MM.1S (cell line): ENCODE results near the gene CDH1.

Experiments used
- EZH2 ChIP-seq: fragments of 300-600 bp; sonication (generic); optimal IDR thresholded peaks from 2 replicates; pipeline ENCODE3; 2017; ENCODE audit warnings: low read depth, mild to moderate bottlenecking, antibody characterized with exemption, low read length, mixed read lengths
- EZH2phosphoT487 ChIP-seq: fragments of 300-600 bp; sonication (generic); IDR thresholded peaks from 2 replicates; pipeline ENCODE4 v1.6.1; 2018; ENCODE audit warnings: antibody characterized with exemption, low read length
- TF ChIP-seq, protein P1 (sequence below): fragments of 300-600 bp; sonication (generic); IDR thresholded peaks from 2 replicates; pipeline ENCODE4 v1.5.1; 2016; ENCODE audit warnings: antibody characterized with exemption, low read length, mixed read lengths

DNA sequence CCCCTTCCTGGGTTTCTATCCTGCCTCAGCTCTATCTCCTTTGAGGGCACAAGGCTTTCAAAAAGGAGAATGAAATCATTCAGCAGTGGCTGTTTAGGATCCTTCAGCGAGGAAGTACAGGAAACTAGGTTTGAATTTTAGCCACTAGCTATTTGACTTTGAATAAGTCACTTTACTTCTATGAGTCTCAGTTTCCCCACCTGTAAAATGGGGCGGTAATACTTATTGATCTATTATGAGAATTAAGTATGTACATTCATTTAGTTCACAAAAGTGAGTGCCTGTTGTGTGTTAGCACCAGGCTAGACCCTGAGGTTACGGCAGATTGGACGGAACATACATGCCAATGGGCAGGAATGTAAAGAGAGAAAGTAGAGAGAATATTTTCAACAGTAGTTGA is 6.6 kb downstream of the CDH1 start:
- TF ChIP-seq, protein P1, sequence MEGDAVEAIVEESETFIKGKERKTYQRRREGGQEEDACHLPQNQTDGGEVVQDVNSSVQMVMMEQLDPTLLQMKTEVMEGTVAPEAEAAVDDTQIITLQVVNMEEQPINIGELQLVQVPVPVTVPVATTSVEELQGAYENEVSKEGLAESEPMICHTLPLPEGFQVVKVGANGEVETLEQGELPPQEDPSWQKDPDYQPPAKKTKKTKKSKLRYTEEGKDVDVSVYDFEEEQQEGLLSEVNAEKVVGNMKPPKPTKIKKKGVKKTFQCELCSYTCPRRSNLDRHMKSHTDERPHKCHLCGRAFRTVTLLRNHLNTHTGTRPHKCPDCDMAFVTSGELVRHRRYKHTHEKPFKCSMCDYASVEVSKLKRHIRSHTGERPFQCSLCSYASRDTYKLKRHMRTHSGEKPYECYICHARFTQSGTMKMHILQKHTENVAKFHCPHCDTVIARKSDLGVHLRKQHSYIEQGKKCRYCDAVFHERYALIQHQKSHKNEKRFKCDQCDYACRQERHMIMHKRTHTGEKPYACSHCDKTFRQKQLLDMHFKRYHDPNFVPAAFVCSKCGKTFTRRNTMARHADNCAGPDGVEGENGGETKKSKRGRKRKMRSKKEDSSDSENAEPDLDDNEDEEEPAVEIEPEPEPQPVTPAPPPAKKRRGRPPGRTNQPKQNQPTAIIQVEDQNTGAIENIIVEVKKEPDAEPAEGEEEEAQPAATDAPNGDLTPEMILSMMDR = no peak
- TF ChIP-seq EZH2 (no peak), EZH2phosphoT487 (no peak)
